ENCODE measurements around the gene FAM76B. TPM values are rescaled to one million over a fixed set of nuclear protein-coding genes. Genes with fewer than 3 reads are reported as not detected.

The FAM76B gene
- total and polyA plus RNA-seq, 2 of the 13 experiments (the other 11 are each of a cell fraction or from before 2014, with no cell fraction given): 20.2 to 24.2 TPM

DNA sequence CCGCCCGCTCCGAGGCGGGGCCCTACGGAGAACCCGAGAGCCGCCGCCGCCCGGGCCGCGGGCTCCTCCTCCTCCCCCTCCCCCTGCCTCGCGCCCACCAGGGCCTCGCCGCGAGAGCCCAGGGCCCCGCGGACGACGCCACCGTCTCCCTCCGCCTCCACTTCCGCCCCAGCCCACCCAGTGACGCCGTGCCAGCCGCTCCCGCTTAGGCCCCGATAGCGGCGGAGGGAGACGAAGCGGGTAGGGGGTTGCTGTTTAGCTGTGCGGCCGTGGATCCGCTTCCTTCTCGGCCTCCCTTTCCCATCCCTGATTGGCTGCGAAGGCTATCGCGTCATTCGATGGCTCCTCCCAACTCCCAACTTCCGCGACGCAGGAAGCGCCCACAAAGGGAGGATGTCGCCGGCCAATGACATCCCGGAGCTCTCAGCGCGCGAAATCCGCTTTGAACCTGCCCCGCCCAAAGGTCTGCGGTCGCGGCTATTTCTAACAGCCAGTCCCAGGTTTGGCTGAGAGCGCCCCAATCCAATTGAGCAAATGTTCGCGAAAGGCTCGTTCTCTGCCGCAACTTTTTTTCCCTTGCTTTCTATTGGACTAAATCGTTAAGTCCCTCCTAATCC is at the start of gene FAM76B (continued):
- TF ChIP-seq, protein P1, sequence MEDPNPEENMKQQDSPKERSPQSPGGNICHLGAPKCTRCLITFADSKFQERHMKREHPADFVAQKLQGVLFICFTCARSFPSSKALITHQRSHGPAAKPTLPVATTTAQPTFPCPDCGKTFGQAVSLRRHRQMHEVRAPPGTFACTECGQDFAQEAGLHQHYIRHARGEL (CRISPR knock-in tag; IDR thresholded peaks at IDR 0.05): no peak
- no peak for TF ChIP-seq ZNF33A (CRISPR knock-in tag; IDR thresholded peaks at IDR 0.05; ENCODE audit: borderline replicate concordance)
- TF ChIP-seq FIP1L1 (IDR thresholded peaks at IDR 0.05; ENCODE audit: borderline replicate concordance, insufficient read depth, low read depth, low read length): peak; percentile 92; the same call in 1 of the 2 replicates
- TF ChIP-seq SRSF9 (IDR thresholded peaks at IDR 0.05; ENCODE audit: borderline replicate concordance, insufficient read depth, low read depth, low read length, poor library complexity, severe bottlenecking): no peak
- TF ChIP-seq SNRNP70 (IDR thresholded peaks at IDR 0.05; ENCODE audit: low read depth, low read length): no peak
- TF ChIP-seq ZNF10 (CRISPR knock-in tag; IDR thresholded peaks at IDR 0.05; ENCODE audit: borderline replicate concordance, low read depth): no peak
- TF ChIP-seq, protein P2, sequence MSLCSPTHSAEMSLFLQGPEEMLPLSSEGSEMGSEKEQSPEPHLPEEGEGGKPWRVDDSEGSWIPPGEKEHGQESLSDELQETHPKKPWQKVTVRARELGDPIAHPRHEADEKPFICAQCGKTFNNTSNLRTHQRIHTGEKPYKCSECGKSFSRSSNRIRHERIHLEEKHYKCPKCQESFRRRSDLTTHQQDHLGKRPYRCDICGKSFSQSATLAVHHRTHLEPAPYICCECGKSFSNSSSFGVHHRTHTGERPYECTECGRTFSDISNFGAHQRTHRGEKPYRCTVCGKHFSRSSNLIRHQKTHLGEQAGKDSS (CRISPR knock-in tag; IDR thresholded peaks at IDR 0.05; ENCODE audit: borderline replicate concordance, low read depth): peak; percentile 83; the same call in 1 of the 2 replicates
- no peak for TF ChIP-seq TBL1XR1 (IDR thresholded peaks at IDR 0.05; ENCODE audit: borderline replicate concordance, low read length, partially characterized antibody)
- no peak for TF ChIP-seq ATAD3A (CRISPR knock-in tag; IDR thresholded peaks at IDR 0.05)
- no peak for TF ChIP-seq TEAD2 (CRISPR knock-in tag; IDR thresholded peaks at IDR 0.05)
- TF ChIP-seq CREM (IDR thresholded peaks at IDR 0.05): peak; percentile 77
- TF ChIP-seq CREM (CRISPR knock-in tag; IDR thresholded peaks at IDR 0.05): no peak; the same call in 1 of the 2 replicates
- TF ChIP-seq, protein P3, sequence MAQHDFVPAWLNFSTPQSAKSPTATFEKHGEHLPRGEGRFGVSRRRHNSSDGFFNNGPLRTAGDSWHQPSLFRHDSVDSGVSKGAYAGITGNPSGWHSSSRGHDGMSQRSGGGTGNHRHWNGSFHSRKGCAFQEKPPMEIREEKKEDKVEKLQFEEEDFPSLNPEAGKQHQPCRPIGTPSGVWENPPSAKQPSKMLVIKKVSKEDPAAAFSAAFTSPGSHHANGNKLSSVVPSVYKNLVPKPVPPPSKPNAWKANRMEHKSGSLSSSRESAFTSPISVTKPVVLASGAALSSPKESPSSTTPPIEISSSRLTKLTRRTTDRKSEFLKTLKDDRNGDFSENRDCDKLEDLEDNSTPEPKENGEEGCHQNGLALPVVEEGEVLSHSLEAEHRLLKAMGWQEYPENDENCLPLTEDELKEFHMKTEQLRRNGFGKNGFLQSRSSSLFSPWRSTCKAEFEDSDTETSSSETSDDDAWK (CRISPR knock-in tag; IDR thresholded peaks at IDR 0.05): no peak
- TF ChIP-seq ZNF652 (CRISPR knock-in tag; IDR thresholded peaks at IDR 0.05; ENCODE audit: borderline replicate concordance, low read depth): peak; percentile 19; the same call in 1 of the 2 replicates
- TF ChIP-seq XBP1 (CRISPR knock-in tag; IDR thresholded peaks at IDR 0.05): no peak
- TF ChIP-seq ZNF703 (CRISPR knock-in tag; IDR thresholded peaks at IDR 0.05; ENCODE audit: borderline replicate concordance): peak; percentile 90; the same call in 1 of the 2 replicates
- peak; percentile 87; the same call in 1 of the 2 replicates for TF ChIP-seq SIN3A (IDR thresholded peaks at IDR 0.05; ENCODE audit: borderline replicate concordance, low read depth, low read length)
- TF ChIP-seq NFKBIZ (CRISPR knock-in tag; IDR thresholded peaks at IDR 0.05): no peak
- TF ChIP-seq, protein P4, sequence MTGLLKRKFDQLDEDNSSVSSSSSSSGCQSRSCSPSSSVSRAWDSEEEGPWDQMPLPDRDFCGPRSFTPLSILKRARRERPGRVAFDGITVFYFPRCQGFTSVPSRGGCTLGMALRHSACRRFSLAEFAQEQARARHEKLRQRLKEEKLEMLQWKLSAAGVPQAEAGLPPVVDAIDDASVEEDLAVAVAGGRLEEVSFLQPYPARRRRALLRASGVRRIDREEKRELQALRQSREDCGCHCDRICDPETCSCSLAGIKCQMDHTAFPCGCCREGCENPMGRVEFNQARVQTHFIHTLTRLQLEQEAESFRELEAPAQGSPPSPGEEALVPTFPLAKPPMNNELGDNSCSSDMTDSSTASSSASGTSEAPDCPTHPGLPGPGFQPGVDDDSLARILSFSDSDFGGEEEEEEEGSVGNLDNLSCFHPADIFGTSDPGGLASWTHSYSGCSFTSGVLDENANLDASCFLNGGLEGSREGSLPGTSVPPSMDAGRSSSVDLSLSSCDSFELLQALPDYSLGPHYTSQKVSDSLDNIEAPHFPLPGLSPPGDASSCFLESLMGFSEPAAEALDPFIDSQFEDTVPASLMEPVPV (CRISPR knock-in tag; IDR thresholded peaks at IDR 0.05): peak; percentile 90
- TF ChIP-seq, protein P5, sequence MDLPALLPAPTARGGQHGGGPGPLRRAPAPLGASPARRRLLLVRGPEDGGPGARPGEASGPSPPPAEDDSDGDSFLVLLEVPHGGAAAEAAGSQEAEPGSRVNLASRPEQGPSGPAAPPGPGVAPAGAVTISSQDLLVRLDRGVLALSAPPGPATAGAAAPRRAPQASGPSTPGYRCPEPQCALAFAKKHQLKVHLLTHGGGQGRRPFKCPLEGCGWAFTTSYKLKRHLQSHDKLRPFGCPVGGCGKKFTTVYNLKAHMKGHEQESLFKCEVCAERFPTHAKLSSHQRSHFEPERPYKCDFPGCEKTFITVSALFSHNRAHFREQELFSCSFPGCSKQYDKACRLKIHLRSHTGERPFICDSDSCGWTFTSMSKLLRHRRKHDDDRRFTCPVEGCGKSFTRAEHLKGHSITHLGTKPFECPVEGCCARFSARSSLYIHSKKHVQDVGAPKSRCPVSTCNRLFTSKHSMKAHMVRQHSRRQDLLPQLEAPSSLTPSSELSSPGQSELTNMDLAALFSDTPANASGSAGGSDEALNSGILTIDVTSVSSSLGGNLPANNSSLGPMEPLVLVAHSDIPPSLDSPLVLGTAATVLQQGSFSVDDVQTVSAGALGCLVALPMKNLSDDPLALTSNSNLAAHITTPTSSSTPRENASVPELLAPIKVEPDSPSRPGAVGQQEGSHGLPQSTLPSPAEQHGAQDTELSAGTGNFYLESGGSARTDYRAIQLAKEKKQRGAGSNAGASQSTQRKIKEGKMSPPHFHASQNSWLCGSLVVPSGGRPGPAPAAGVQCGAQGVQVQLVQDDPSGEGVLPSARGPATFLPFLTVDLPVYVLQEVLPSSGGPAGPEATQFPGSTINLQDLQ (CRISPR knock-in tag; IDR thresholded peaks at IDR 0.05): no peak
- no peak; the same call in 1 of the 2 replicates for TF ChIP-seq ZNF564 (CRISPR knock-in tag; IDR thresholded peaks at IDR 0.05)
- no peak for TF ChIP-seq SOX13 (IDR thresholded peaks at IDR 0.05)
- TF ChIP-seq SOX13 (CRISPR knock-in tag; conservative IDR thresholded peaks at IDR 0.05 in 1 of 2, IDR thresholded peaks at IDR 0.05 in 1 of 2): peak in 1 of 2 experiments; percentile 64; a peak in 1 of 4 replicates
